Epithelial cell of esophagus (primary cell): Measurements from ENCODE around the gene SULT1A1.
"Not testable (repeated sequence)": the region's sequence is repeated elsewhere in the genome, so short reads cannot be mapped to it uniquely, and the experiment has no call there.

Experiments used
- DNase-seq: peaks from one replicate; pipeline ENCODE4 v3.0.0; 2010; ENCODE audit warnings: low read depth
- H3K4me3 ChIP-seq: 2 replicates; pipeline ENCODE4 v1.5.1; 2011; ENCODE audit warnings: mild to moderate bottlenecking, low read length, control low read depth
- TF ChIP-seq, protein P1 (sequence below): IDR thresholded peaks from 2 replicates; pipeline ENCODE4 v1.5.1; 2011; ENCODE audit warnings: low read depth, mild to moderate bottlenecking, low read length, control low read depth, inconsistent platforms; ENCODE audit not compliant: insufficient read depth; ENCODE audit errors: missing control alignments

Gene SULT1A1

DNA sequence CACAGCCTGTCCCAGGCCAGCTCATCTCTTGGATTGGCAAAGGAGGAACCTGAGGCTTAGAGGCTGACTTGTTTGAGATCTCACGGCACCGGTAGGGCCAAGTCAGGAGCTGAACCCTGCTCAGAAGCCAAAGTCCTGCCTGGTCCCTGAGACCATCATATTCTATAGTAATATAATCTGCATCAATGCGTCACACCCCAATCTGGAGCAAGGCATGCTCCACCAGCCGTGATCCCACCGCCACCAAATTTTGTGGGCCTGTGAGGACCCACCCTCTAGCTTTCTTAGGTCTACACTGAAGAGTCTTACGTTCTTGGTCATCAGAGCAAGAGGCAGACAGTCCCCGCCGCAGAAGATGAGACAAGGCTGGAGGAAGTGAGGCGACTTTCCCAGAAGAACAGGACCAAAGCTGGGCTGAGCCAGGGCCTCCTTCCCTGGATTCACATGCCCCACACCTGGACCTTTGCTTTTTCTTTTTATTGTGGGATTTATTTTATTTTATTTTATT is 2.7 kb downstream of the SULT1A1 start:
- H3K4me3 ChIP-seq: no peak overlapping the region
- DNase-seq: no peak
- TF ChIP-seq, protein P1, sequence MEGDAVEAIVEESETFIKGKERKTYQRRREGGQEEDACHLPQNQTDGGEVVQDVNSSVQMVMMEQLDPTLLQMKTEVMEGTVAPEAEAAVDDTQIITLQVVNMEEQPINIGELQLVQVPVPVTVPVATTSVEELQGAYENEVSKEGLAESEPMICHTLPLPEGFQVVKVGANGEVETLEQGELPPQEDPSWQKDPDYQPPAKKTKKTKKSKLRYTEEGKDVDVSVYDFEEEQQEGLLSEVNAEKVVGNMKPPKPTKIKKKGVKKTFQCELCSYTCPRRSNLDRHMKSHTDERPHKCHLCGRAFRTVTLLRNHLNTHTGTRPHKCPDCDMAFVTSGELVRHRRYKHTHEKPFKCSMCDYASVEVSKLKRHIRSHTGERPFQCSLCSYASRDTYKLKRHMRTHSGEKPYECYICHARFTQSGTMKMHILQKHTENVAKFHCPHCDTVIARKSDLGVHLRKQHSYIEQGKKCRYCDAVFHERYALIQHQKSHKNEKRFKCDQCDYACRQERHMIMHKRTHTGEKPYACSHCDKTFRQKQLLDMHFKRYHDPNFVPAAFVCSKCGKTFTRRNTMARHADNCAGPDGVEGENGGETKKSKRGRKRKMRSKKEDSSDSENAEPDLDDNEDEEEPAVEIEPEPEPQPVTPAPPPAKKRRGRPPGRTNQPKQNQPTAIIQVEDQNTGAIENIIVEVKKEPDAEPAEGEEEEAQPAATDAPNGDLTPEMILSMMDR: no peak

DNA sequence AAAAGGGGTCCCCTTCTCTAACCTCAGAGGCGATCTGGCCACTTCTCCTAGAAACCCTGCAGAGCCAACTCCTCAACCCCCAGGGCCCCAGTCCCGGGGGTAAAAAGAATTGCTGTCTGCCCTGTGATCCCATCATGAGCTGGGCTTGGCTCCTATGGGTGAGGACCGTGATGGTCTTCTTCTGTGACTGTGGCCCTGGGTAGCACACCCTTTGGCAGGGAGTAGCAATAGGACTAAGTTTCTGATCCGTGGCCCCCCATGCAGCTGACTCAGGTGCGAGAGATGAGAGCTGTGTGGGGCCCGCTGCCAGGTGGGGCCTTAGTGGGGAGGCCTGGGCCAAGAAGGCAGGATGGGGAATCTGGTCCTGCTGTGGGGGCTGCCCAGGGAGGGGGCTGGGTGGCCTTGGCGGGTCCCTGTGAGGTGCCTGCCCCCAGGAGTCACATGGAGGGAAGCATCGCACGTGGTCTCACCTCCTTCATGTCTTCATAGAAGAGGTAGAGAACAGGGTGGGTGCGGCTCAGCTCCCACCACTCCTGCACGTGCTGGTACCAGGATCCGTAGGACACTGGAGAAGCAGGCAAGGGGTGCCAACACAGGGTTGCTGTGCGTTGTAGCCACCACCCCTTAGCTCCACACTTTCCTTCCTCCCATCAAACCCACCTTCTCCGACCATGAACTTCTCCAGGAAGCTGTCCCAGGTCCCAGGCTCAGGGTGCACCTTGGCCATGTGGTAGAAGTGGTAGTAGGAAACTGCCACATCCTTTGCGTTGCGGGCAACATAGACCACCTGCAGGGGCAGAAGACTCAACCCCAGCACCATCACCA is 3.3 kb downstream of the SULT1A1 start:
- no peak overlapping the region for H3K4me3 ChIP-seq
- TF ChIP-seq, protein P1: no peak
- DNase-seq: no peak

DNA sequence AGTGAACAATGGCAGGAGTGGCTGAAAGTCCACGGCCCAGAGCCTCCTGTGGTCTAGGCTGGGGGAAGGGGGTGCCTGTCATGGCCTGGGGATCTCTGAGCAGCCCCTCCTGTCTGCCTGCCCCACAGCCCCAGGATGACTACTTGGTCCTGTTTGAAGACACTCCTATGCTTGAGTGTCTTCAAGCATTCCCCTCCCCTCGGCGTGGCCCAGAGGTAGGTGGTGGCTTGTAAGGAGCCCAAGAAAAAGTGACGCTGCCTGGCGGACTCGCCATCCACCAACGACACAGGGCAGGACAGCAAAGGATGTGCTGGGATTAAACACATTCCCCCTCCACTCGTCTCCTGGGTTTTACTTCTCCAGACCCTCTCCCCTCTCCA is 5.7 kb downstream of the SULT1A1 start:
- no peak overlapping the region for H3K4me3 ChIP-seq
- DNase-seq: no peak
- TF ChIP-seq, protein P1: no peak

DNA sequence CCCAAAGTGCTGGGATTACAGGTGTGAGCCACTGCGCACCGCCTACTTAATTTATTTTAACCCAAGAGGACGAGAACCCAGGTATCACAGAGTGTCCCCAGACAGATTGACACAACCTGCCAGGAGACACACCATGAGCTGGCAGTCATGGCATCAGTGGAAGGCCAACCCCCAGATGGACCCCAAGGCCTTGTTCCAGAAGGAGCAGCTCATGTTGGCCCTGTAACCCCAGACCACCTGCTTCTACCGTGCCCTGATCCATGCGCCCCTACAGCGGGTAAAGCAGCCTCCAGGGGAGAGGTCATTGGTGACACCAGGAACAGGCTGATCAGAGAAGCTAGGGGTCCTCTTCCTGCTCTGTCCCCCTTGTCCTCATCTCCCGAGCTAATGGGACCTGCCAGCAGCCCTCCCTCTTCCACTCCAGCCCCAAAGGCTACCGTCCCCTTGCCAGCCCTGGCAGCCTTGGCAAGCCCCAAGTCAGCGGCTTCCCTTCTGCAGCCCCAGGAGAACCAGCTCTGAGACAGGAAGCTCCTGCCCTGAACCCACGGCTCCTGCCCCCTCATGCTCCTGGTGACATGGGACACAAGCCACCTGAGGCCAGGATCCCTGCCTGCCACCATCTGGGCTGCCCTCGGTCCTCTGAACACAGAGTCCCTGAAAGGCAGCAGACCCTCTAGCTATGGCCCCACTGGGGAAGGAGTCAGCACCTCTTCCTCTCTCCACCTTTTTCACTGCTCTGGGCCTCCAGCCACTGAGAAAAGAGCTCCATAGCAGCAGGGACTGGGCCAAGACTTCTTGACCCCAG is 6.3 kb downstream of the SULT1A1 start:
- TF ChIP-seq, protein P1: no peak
- DNase-seq: no peak
- H3K4me3 ChIP-seq: no peak overlapping the region

DNA sequence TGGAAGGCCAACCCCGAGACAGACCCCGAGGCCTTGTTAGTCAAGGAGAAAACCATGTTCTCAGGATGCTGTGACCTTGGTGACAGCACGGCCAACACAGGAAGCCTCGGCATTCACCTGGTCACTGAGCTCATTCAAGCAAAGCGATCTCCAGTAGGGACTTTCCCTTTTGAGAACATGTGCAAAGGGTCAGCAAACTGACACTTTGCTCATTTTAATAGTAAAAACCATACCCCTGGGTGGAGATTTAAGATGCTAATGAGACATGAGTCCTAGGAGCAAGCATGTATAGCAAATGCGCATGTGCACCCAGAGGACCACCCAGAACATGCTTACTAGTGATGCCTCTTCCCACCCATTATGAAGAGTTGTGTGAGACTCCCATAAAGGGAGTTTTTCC is 7.3 kb downstream of the SULT1A1 start:
- H3K4me3 ChIP-seq: no peak overlapping the region
- TF ChIP-seq, protein P1: no peak
- no peak for DNase-seq

DNA sequence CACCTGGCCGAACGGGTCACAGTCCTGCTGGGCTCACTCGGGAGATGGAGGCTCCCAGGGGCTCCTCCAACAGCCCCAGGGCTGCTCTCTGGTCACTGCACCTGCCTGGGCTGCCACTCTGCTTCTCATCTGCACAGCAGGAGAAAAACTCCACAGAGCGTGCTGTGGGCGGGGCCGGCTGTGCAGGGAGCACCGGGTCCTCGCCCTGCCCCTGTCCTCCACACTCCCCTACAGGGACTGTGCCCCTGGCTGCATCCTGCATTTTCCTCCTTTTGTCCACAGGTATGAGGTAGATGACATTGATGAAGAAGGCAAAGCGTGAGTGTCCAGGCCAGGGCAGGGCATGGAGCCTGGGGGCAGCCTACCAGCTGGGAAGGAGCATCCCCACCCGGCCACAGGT is 7.8 kb downstream of the SULT1A1 start:
- H3K4me3 ChIP-seq, DNase-seq: not testable (repeated sequence)

DNA sequence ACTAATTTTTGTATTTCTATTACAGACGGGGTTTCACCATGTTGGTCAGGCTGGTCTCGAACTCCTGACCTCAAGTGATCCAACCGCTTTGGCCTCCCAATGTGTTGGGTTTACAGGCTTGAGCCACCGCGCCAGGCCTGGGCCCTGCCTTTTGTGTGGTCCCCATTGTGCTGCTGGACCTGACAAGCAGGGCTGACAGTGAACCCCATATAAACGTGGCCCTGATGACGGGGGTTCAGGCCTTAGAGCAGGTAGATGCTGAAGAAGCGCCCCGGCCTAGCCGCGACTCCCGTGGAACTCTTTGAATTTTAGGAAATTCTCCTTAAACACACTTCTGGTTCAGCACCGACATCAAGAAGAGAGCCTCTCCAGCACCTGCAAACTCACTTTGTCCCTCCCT is 8.3 kb downstream of the SULT1A1 start:
- not testable (repeated sequence) for DNase-seq, H3K4me3 ChIP-seq

DNA sequence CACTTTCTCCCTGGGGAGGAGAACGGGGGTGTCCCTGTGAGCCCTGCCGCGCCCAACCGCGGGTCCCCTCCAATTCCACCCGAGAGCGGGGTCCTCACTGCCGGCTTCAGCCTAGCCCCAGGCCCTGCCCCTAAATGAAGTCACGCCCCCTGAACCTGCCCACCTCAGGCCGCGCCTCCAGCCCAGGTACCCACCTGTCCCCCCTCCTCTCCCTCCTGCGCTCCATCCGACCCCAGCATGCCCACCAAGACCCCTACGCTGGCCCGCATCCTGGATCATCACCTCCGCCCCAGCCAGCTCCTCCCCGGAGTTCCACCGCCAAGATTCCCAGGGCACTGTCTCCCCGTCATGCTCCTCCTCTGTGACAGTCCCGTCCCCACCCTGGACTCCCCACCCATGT is 8.9 kb downstream of the SULT1A1 start:
- DNase-seq, H3K4me3 ChIP-seq: not testable (repeated sequence)

DNA sequence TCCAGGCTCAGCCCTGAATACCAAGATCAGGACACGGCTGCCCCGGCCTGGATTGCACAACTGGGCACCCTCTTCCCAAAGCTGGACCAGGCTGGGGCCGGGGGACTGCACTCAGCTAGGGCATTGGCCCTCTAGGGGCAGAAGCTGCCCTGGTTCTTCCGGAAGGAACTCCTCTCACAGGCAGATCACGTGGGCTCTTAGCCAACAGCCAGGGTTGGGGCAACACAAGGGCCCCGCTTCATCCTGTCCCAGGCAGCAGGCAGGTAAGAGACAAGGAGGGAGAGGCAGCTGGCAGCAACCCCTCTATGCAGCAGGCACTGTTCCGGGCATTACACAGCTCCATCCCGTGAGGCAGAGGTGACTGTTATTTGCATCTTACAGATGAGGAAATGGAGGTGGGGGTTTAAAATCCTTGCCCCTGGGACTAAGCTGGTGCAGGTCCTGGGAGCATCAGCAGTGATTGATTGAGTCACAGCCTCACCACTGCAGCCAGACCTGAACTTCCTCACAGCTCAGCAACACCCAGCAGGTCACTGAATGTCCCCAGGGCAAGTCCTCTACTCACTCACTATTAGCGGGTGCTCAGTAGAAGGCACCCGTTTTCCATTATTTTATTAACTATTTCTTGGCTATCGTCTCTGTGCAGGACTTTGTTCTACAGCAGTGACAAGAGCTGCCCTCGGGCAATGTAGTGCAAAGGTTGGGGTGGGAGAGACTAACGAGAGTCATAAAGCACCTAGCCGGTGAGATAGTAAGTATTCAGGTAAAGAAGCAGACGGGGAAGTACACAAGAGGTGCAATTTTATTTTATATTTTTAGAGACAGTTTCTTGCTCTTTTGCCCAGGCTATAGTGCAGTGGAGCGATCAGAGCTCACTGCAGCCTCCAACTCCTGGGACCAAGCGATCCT is 10.2 kb downstream of the SULT1A1 start:
- DNase-seq, H3K4me3 ChIP-seq: not testable (repeated sequence)
